ENCODE data around the gene H2BK1. TPM values are rescaled to one million over a fixed set of nuclear protein-coding genes. Genes with fewer than 3 reads are reported as not detected.

The H2BK1 gene
- total RNA-seq, 2 experiments from 2014 or later: not detected

GRCh38 chr7:151215396-151215795 is 5.1 kb upstream of the H2BK1 start:
- Mint-ChIP-seq H3K9me3 (no peaks in the 10 kb centered on the region), H3K27ac (no peak overlapping the region), H3K27me3 (no peaks in the 10 kb centered on the region), H3K4me3 (no peak overlapping the region), H3K36me3 (ENCODE audit: low read depth) (peaks cover 87% of the 10 kb centered on the region), H3K4me1 (ENCODE audit: low read depth) (no peaks in the 10 kb centered on the region)
- DNase-seq (no peak), ATAC-seq (ENCODE audit: poor library complexity) (no peak)
- TF ChIP-seq CTCF (IDR thresholded peaks at IDR 0.05): no peak
- Histone ChIP-seq H3K27me3 (ENCODE audit: control insufficient read depth in 1 of 2, insufficient read depth in 2 of 2, low read length in 2 of 2) (no peaks in the 10 kb centered on the region), H3K27ac (ENCODE audit: low read depth in 1 of 2, low read length in 2 of 2) (no peak overlapping the region), H3K36me3 (ENCODE audit: insufficient read depth, low read length) (peaks cover 77% of the 10 kb centered on the region), H3K4me1 (ENCODE audit: insufficient read depth, low read length) (no peaks in the 10 kb centered on the region), H3K9me3 (ENCODE audit: control insufficient read depth in 1 of 2, insufficient read depth in 1 of 2, low read length in 2 of 2) (no peaks in the 10 kb centered on the region), H3K4me3 (ENCODE audit: low read length) (no peak overlapping the region)
- intact Hi-C loops (cut with DNase I, micrococcal nuclease): no loop called here
- POLR2A ChIA-PET: no interaction called here
- CTCF ChIA-PET: no interaction called here

GRCh38 chr7:151213826-151214225 is 3.5 kb upstream of the H2BK1 start:
- H3K36me3 ChIP-seq (ENCODE audit: insufficient read depth, low read length): peaks cover 62% of the 10 kb centered on the region
- CTCF ChIA-PET: no interaction called here
- peaks cover 13% of the 10 kb centered on the region for H3K4me1 ChIP-seq (ENCODE audit: insufficient read depth, low read length)
- ATAC-seq (ENCODE audit: poor library complexity): no peak
- no peak overlapping the region for H3K4me3 Mint-ChIP-seq
- intact Hi-C loops (cut with DNase I, micrococcal nuclease): no loop called here
- H3K9me3 Mint-ChIP-seq: no peaks in the 10 kb centered on the region
- TF ChIP-seq CTCF (IDR thresholded peaks at IDR 0.05): no peak
- no peak for DNase-seq
- no peaks in the 10 kb centered on the region for H3K27me3 Mint-ChIP-seq
- H3K4me3 ChIP-seq (ENCODE audit: low read length): no peak overlapping the region
- H3K4me1 Mint-ChIP-seq (ENCODE audit: low read depth): no peaks in the 10 kb centered on the region
- POLR2A ChIA-PET: interaction anchor here (1.4 kb wide), 1 partner anchor 13 kb away, joined by 7 read pairs; the partner anchor contains the start of gene ABCF2
- no peak overlapping the region for H3K27ac ChIP-seq (ENCODE audit: low read depth in 1 of 2, low read length in 2 of 2)
- no peaks in the 10 kb centered on the region for H3K27me3 ChIP-seq (ENCODE audit: control insufficient read depth in 1 of 2, insufficient read depth in 2 of 2, low read length in 2 of 2)
- no peaks in the 10 kb centered on the region for H3K9me3 ChIP-seq (ENCODE audit: control insufficient read depth in 1 of 2, insufficient read depth in 1 of 2, low read length in 2 of 2)
- H3K27ac Mint-ChIP-seq: no peak overlapping the region
- H3K36me3 Mint-ChIP-seq (ENCODE audit: low read depth): peaks cover 77% of the 10 kb centered on the region

GRCh38 chr7:151212626-151213025 is 2.3 kb upstream of the H2BK1 start:
- Histone ChIP-seq H3K27ac (ENCODE audit: low read depth in 1 of 2, low read length in 2 of 2) (no peak overlapping the region), H3K27me3 (ENCODE audit: control insufficient read depth in 1 of 2, insufficient read depth in 2 of 2, low read length in 2 of 2) (no peaks in the 10 kb centered on the region), H3K4me3 (ENCODE audit: low read length) (no peak overlapping the region), H3K36me3 (ENCODE audit: insufficient read depth, low read length) (peaks cover 50% of the 10 kb centered on the region), H3K9me3 (ENCODE audit: control insufficient read depth in 1 of 2, insufficient read depth in 1 of 2, low read length in 2 of 2) (no peaks in the 10 kb centered on the region), H3K4me1 (ENCODE audit: insufficient read depth, low read length) (peaks cover 25% of the 10 kb centered on the region)
- Mint-ChIP-seq H3K4me1 (ENCODE audit: low read depth) (peaks cover 11% of the 10 kb centered on the region), H3K27ac (no peak overlapping the region), H3K9me3 (no peaks in the 10 kb centered on the region), H3K36me3 (ENCODE audit: low read depth) (peaks cover 65% of the 10 kb centered on the region), H3K4me3 (no peak overlapping the region), H3K27me3 (no peaks in the 10 kb centered on the region)
- DNase-seq: no peak
- TF ChIP-seq CTCF (IDR thresholded peaks at IDR 0.05): no peak
- ATAC-seq (ENCODE audit: poor library complexity): no peak
- intact Hi-C loops (cut with DNase I, micrococcal nuclease): no loop called here
- ChIA-PET CTCF (no interaction called here), POLR2A (no interaction called here)

Measured in CD4-positive, alpha-beta T cell (primary cell).